IPS-18a (cell line): ENCODE results near the gene HAAO.

Experiments used
- H3K27ac ChIP-seq: one replicate; pipeline ENCODE4 v1.5.1; 2013; ENCODE audit warnings: low read length
- H3K27me3 ChIP-seq: one replicate; pipeline ENCODE4 v1.6.1; 2013; ENCODE audit warnings: mild to moderate bottlenecking, low read length; ENCODE audit not compliant: control insufficient read depth, insufficient read depth
- H3K36me3 ChIP-seq: one replicate; pipeline ENCODE4 v1.6.1; 2013; ENCODE audit warnings: low read depth, low read length; ENCODE audit not compliant: control insufficient read depth
- H3K4me1 ChIP-seq: one replicate; pipeline ENCODE4 v1.6.1; 2013; ENCODE audit warnings: low read depth, low read length; ENCODE audit not compliant: control insufficient read depth
- H3K4me3 ChIP-seq: one replicate; pipeline ENCODE4 v1.5.1; 2013; ENCODE audit warnings: low read length
- H3K9ac ChIP-seq: one replicate; pipeline ENCODE4 v1.6.1; 2013; ENCODE audit warnings: mild to moderate bottlenecking, low read length, moderate library complexity
- H3K9me3 ChIP-seq: one replicate; pipeline ENCODE4 v1.6.1; 2013; ENCODE audit warnings: low read depth, low read length; ENCODE audit not compliant: control insufficient read depth

HAAO gene

DNA sequence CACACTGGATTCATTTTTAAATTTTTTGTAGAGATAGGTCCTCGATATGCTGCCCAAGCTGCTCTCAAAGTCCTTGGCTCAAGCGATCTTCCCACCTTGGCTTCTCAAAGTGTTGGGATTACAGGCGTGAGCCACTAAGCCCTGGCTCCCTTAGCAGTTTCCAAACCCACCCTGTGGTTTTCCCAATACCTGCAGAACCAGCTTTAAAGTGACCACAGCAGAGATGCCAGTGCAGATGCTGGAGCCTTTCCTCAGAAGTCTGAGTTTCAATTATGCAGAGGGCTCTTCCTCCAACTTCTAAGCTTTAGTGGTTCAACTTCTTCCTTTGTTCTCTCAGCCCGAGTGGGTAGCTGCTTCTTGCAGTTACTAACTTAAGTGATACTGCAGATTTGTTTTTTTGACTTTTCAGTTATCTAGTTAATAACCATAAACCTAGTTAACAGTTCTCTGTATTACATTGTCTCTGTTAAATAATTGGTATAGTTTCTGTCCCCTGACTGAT, 8.1 kb upstream of the HAAO start:
- no peaks in the 10 kb centered on the region for H3K9me3 ChIP-seq
- no peaks in the 10 kb centered on the region for H3K27me3 ChIP-seq
- H3K4me3 ChIP-seq, result no peak overlapping the region
- no peaks in the 10 kb centered on the region for H3K36me3 ChIP-seq
- H3K4me1 ChIP-seq, result no peaks in the 10 kb centered on the region
- H3K9ac ChIP-seq, result no peak overlapping the region
- no peak overlapping the region for H3K27ac ChIP-seq

DNA sequence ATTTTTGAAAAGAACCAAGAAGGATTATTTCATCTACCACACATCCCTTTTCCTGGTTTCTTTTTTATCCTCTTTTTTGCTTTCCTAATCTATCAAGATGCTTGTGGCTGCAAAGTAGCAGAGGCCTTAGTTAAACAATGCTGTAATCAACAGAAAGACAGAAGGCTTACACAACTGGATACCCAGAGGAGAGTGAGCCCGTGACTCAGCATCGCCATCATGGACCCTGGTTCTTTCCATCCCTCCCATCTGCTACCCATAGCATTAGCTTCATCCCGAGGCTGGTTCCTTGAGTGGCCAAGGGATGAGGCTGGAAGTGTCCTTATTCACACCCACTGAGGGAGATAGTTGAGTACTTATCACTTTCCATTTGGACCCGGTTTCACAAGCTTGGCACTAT, 7.5 kb upstream of the HAAO start:
- Histone ChIP-seq H3K9me3 (no peaks in the 10 kb centered on the region), H3K27me3 (no peaks in the 10 kb centered on the region), H3K27ac (no peak overlapping the region)

GRCh38 chr2:42797281-42797680, 4.9 kb upstream of the HAAO start:
- Histone ChIP-seq H3K27me3 (peaks cover 17% of the 10 kb centered on the region), H3K36me3 (no peaks in the 10 kb centered on the region), H3K9ac (no peak overlapping the region), H3K27ac (no peak overlapping the region), H3K4me1 (peaks cover 11% of the 10 kb centered on the region), H3K9me3 (no peaks in the 10 kb centered on the region), H3K4me3 (no peak overlapping the region)

More for the DNA sequence above, 7.5 kb upstream of the HAAO start:
- no peak overlapping the region for H3K9ac ChIP-seq
- no peaks in the 10 kb centered on the region for H3K36me3 ChIP-seq
- H3K4me1 ChIP-seq, result peaks cover 1% of the 10 kb centered on the region
- H3K4me3 ChIP-seq, result no peak overlapping the region

- H3K36me3 ChIP-seq, result no peaks in the 10 kb centered on the region
- H3K27ac ChIP-seq, result no peak overlapping the region
- H3K27me3 ChIP-seq, result peaks cover 24% of the 10 kb centered on the region
- no peaks in the 10 kb centered on the region for H3K9me3 ChIP-seq
- H3K4me1 ChIP-seq, result peaks cover 16% of the 10 kb centered on the region
- H3K4me3 ChIP-seq, result no peak overlapping the region
- H3K9ac ChIP-seq, result no peak overlapping the region
Observed at GRCh38 chr2:42796427-42797248, 4.3 kb upstream of the HAAO start.

DNA sequence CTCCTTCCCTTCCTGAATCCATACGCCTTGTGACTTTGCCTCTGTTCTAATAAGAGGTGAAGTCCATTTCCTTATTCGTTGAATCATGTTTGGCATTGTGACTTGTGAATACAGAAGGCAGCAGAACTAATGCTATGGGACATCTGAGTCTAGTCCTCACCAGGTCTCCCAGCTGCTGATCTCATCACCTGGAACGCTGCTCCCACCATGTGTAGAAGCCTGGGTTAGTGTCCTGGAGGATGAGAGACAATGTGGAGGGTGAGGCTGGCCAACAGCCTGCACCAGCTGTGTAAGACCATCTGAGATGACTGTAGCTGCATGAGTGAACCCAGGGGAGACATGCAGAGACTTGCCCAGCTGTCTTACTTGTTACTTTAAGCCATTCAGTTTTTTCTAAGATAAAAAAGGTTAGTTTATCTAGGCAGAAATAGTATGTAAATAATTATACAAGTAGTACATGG, 3.5 kb upstream of the HAAO start:
- Histone ChIP-seq H3K9ac (no peak overlapping the region), H3K4me3 (no peak overlapping the region), H3K4me1 (peaks cover 16% of the 10 kb centered on the region), H3K27ac (no peak overlapping the region), H3K36me3 (no peaks in the 10 kb centered on the region), H3K27me3 (peaks cover 31% of the 10 kb centered on the region), H3K9me3 (no peaks in the 10 kb centered on the region)

DNA sequence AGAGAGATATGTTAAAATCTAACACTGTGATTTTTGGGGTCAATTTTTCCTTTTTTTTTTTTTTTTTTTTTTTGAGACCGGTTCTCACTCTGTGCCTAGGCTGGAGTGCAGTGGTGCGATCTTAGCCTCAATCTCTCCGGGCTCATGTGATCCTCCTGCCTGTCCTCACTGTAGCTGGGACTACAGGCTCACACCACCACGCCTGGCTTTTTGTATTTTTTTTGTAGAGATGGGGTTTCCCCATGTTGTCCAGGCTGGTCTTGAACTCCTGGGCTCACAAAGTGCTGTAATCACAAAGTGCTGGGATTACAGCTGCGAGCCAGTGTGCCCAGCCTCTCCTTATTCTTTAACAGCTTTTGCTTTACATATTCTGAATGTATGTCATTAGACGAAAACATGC, 2.9 kb upstream of the HAAO start:
- no peak overlapping the region for H3K9ac ChIP-seq
- H3K27me3 ChIP-seq, result peaks cover 32% of the 10 kb centered on the region
- no peaks in the 10 kb centered on the region for H3K9me3 ChIP-seq
- H3K36me3 ChIP-seq, result no peaks in the 10 kb centered on the region
- H3K4me1 ChIP-seq, result peaks cover 16% of the 10 kb centered on the region
- H3K4me3 ChIP-seq, result no peak overlapping the region
- no peak overlapping the region for H3K27ac ChIP-seq

- no peaks in the 10 kb centered on the region for H3K36me3 ChIP-seq
- H3K4me3 ChIP-seq, result peak overlapping the region; percentile 63
- H3K9ac ChIP-seq, result no peak overlapping the region
- H3K9me3 ChIP-seq, result no peaks in the 10 kb centered on the region
- H3K4me1 ChIP-seq, result peaks cover 16% of the 10 kb centered on the region
- peaks cover 32% of the 10 kb centered on the region for H3K27me3 ChIP-seq
- H3K27ac ChIP-seq, result no peak overlapping the region
Observed at GRCh38 chr2:42794271-42795046, 2.1 kb upstream of the HAAO start.

DNA sequence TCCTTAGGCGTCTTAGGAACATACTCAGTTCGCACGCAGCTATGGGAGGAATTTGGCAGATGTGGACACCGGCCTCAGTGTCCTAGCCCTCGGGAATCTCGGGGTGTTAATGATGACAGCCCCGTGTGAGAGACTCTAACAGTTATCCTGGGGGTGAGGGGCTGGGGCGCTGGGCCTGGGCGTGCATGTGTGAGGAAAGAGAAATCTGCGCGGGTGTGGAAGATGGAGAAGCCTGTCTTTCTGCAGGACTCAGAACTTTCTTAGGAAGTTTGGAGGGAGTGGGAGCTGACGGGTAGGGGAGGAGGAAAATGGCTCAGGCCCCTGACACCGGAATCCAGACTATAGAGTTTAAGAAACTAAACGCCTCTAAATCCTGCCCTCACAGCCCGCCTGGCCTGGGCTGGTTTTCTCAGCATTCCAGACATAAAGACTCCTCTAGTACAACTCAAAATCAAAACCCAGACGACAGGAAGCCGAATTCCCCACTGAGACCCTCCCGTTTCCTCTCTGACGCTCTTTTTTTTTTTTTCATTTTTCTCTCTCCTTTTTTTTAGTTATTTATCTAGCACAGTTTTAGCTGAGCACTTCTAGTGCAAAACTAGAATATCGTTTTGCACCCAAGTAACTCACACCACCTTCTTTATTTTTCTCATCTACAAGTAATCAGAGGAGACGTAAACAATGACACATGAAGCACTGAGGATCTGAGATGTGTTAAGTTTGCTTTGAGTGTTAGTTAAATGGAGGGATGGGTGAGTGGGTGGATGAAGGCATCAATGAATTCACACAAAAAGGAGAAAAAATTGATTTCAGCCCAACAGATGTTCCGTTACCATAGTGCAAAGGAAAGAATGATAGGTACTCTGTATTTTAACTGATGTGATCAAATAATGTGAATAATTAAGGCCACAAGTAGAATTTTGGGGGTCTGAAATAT, 1.2 kb upstream of the HAAO start:
- peak overlapping the region; percentile 46 for H3K9ac ChIP-seq
- H3K4me3 ChIP-seq, result peak overlapping the region; percentile 63
- H3K36me3 ChIP-seq, result no peaks in the 10 kb centered on the region
- H3K9me3 ChIP-seq, result no peaks in the 10 kb centered on the region
- no peak overlapping the region for H3K27ac ChIP-seq
- H3K27me3 ChIP-seq, result peaks cover 32% of the 10 kb centered on the region
- H3K4me1 ChIP-seq, result peaks cover 16% of the 10 kb centered on the region

GRCh38 chr2:42792087-42792582, 248 bp downstream of the HAAO start:
- H3K9ac ChIP-seq, result peak overlapping the region; percentile 46
- H3K36me3 ChIP-seq, result no peaks in the 10 kb centered on the region

GRCh38 chr2:42791606-42792005, 777 bp downstream of the HAAO start:
- Histone ChIP-seq H3K36me3 (no peaks in the 10 kb centered on the region), H3K4me1 (peaks cover 16% of the 10 kb centered on the region), H3K27ac (no peak overlapping the region), H3K4me3 (peak overlapping the region; percentile 63), H3K9me3 (no peaks in the 10 kb centered on the region), H3K27me3 (peaks cover 32% of the 10 kb centered on the region), H3K9ac (no peak overlapping the region)

More at GRCh38 chr2:42792087-42792582, 248 bp downstream of the HAAO start:
- Histone ChIP-seq H3K27me3 (peaks cover 32% of the 10 kb centered on the region), H3K4me3 (peak overlapping the region; percentile 63), H3K9me3 (no peaks in the 10 kb centered on the region), H3K27ac (no peak overlapping the region), H3K4me1 (peaks cover 16% of the 10 kb centered on the region)

- Histone ChIP-seq H3K9me3 (no peaks in the 10 kb centered on the region), H3K9ac (no peak overlapping the region), H3K27ac (no peak overlapping the region), H3K4me3 (no peak overlapping the region), H3K27me3 (peaks cover 32% of the 10 kb centered on the region), H3K4me1 (peaks cover 13% of the 10 kb centered on the region), H3K36me3 (no peaks in the 10 kb centered on the region)
Observed at GRCh38 chr2:42789751-42790150, 2.6 kb downstream of the HAAO start.
